ENCODE data around the gene ATG2B.

Gene ATG2B

GRCh38 chr14:96405677-96406076 lies 42.5 kb upstream of the ATG2B start:
- DNase-seq: no peak
- no peaks in the 10 kb centered on the region for H3K79me1 ChIP-seq (ENCODE audit: low read length)
- no CpG with 5 or more reads among the region's 1 CpG for WGBS (ENCODE audit: extremely low coverage, insufficient coverage, low lambda C conversion rate)
- H3K4me3 ChIP-seq (ENCODE audit: low read length): no peak overlapping the region
- H2BK120ac ChIP-seq (ENCODE audit: low read depth, low read length): no peak overlapping the region
- no peak overlapping the region for H3K9ac ChIP-seq (ENCODE audit: low read length)
- no peaks in the 10 kb centered on the region for H3K27me3 ChIP-seq (ENCODE audit: insufficient read depth, low read length, poor library complexity)
- no peak overlapping the region for H2BK15ac ChIP-seq (replicated peaks; ENCODE audit: low read depth)
- no peaks in the 10 kb centered on the region for H3K36me3 ChIP-seq (ENCODE audit: control insufficient read depth, insufficient read depth, low read length)
- H3K4me2 ChIP-seq (ENCODE audit: low read length): no peak overlapping the region
- no peak overlapping the region for H4K8ac ChIP-seq (ENCODE audit: low read depth, low read length)
- no peak overlapping the region for H3K18ac ChIP-seq (ENCODE audit: low read length)
- H4K5ac ChIP-seq (ENCODE audit: low read length): no peak overlapping the region
- H2AK5ac ChIP-seq (ENCODE audit: low read length): no peak overlapping the region
- no peak overlapping the region for H2BK5ac ChIP-seq (ENCODE audit: low read length)
- H3K4ac ChIP-seq (ENCODE audit: low read depth, low read length): no peak overlapping the region
- no peaks in the 10 kb centered on the region for H3K4me1 ChIP-seq (ENCODE audit: control insufficient read depth, low read depth, low read length)
- no peak overlapping the region for H3K56ac ChIP-seq (ENCODE audit: low read length)
- no peak overlapping the region for H3K23ac ChIP-seq (ENCODE audit: low read length)
- H3K79me2 ChIP-seq (ENCODE audit: control insufficient read depth, insufficient read depth, low read length): no peaks in the 10 kb centered on the region
- H3K27ac ChIP-seq (ENCODE audit: low read depth, low read length): no peak overlapping the region

DNA sequence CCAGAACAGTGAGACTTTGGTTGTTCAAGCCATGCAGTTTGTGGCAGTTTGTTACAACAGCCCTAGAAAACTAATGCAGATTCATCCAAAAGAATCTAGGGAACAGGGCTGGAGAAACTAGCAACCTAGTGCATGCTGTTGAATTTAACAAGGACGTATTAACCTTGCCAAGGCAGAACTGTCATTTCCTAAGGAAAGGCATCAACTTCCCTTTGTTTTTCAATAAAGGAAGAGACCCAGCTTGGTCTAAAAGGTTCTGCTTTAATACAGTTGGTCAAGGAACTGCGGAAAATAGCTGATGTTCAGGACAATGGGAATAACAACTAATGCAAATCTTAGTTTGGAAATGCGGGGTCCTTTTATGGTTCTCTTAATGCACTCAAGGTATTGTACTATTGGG lies 40.3 kb upstream of the ATG2B start:
- H2AK5ac ChIP-seq (ENCODE audit: low read length): no peak overlapping the region
- no peak for DNase-seq
- H3K18ac ChIP-seq (ENCODE audit: low read length): no peak overlapping the region
- WGBS (ENCODE audit: extremely low coverage, insufficient coverage, low lambda C conversion rate): no CpG with 5 or more reads among the region's 3 CpGs
- no peak overlapping the region for H2BK120ac ChIP-seq (ENCODE audit: low read depth, low read length)
- no peaks in the 10 kb centered on the region for H3K79me2 ChIP-seq (ENCODE audit: control insufficient read depth, insufficient read depth, low read length)
- no peak overlapping the region for H3K9ac ChIP-seq (ENCODE audit: low read length)
- no peaks in the 10 kb centered on the region for H3K27me3 ChIP-seq (ENCODE audit: insufficient read depth, low read length, poor library complexity)
- no peak overlapping the region for H2BK5ac ChIP-seq (ENCODE audit: low read length)
- H3K36me3 ChIP-seq (ENCODE audit: control insufficient read depth, insufficient read depth, low read length): no peaks in the 10 kb centered on the region
- no peak overlapping the region for H3K27ac ChIP-seq (ENCODE audit: low read depth, low read length)
- H3K23ac ChIP-seq (ENCODE audit: low read length): no peak overlapping the region
- no peak overlapping the region for H3K56ac ChIP-seq (ENCODE audit: low read length)
- no peaks in the 10 kb centered on the region for H3K79me1 ChIP-seq (ENCODE audit: low read length)
- H2BK15ac ChIP-seq (replicated peaks; ENCODE audit: low read depth): no peak overlapping the region
- H3K4me1 ChIP-seq (ENCODE audit: control insufficient read depth, low read depth, low read length): no peaks in the 10 kb centered on the region
- H3K4me2 ChIP-seq (ENCODE audit: low read length): no peak overlapping the region
- no peak overlapping the region for H3K4me3 ChIP-seq (ENCODE audit: low read length)
- no peak overlapping the region for H4K5ac ChIP-seq (ENCODE audit: low read length)
- H4K8ac ChIP-seq (ENCODE audit: low read depth, low read length): no peak overlapping the region
- no peak overlapping the region for H3K4ac ChIP-seq (ENCODE audit: low read depth, low read length)

- H2AK5ac ChIP-seq (ENCODE audit: low read length): no peak overlapping the region
- H3K4me2 ChIP-seq (ENCODE audit: low read length): no peak overlapping the region
- no peak for DNase-seq
- H2BK120ac ChIP-seq (ENCODE audit: low read depth, low read length): no peak overlapping the region
- no peak overlapping the region for H3K18ac ChIP-seq (ENCODE audit: low read length)
- no peak overlapping the region for H3K4ac ChIP-seq (ENCODE audit: low read depth, low read length)
- H2BK5ac ChIP-seq (ENCODE audit: low read length): no peak overlapping the region
- no peak overlapping the region for H4K8ac ChIP-seq (ENCODE audit: low read depth, low read length)
- no peaks in the 10 kb centered on the region for H3K4me1 ChIP-seq (ENCODE audit: control insufficient read depth, low read depth, low read length)
- no peaks in the 10 kb centered on the region for H3K36me3 ChIP-seq (ENCODE audit: control insufficient read depth, insufficient read depth, low read length)
- H3K4me3 ChIP-seq (ENCODE audit: low read length): no peak overlapping the region
- H3K23ac ChIP-seq (ENCODE audit: low read length): no peak overlapping the region
- H3K9ac ChIP-seq (ENCODE audit: low read length): no peak overlapping the region
- H3K27ac ChIP-seq (ENCODE audit: low read depth, low read length): no peak overlapping the region
- H2BK15ac ChIP-seq (replicated peaks; ENCODE audit: low read depth): no peak overlapping the region
- no peak overlapping the region for H3K56ac ChIP-seq (ENCODE audit: low read length)
- no peaks in the 10 kb centered on the region for H3K79me2 ChIP-seq (ENCODE audit: control insufficient read depth, insufficient read depth, low read length)
- H3K79me1 ChIP-seq (ENCODE audit: low read length): no peaks in the 10 kb centered on the region
- H4K5ac ChIP-seq (ENCODE audit: low read length): no peak overlapping the region
- WGBS (ENCODE audit: extremely low coverage, insufficient coverage, low lambda C conversion rate): no CpG with 5 or more reads among the region's 5 CpGs
- no peaks in the 10 kb centered on the region for H3K27me3 ChIP-seq (ENCODE audit: insufficient read depth, low read length, poor library complexity)
Observed at GRCh38 chr14:96400495-96400894, 37.4 kb upstream of the ATG2B start.

DNA sequence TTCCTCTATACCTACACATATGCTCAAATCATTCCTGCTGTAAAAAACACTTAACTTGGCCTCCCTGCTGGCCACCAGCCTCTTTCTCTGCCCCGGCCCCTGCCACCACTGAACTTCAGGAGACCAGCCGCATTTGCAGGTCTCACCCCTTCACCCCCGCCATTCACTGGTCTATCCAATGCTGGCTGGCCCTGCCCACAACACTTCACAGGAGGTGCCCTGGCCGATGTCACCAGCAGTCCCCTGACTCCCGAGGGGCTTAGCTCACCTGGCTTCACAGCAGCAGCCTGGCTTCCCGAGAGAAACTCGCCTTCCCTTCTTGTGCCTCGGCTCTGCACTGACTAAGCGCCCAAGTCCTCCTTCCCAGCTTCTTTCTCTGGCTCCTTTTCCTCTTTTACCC lies 36.3 kb upstream of the ATG2B start:
- Histone ChIP-seq H3K23ac (ENCODE audit: low read length) (no peak overlapping the region), H2AK5ac (ENCODE audit: low read length) (no peak overlapping the region), H4K8ac (ENCODE audit: low read depth, low read length) (no peak overlapping the region), H2BK5ac (ENCODE audit: low read length) (no peak overlapping the region), H3K79me2 (ENCODE audit: control insufficient read depth, insufficient read depth, low read length) (no peaks in the 10 kb centered on the region), H3K27ac (ENCODE audit: low read depth, low read length) (no peak overlapping the region), H3K4ac (ENCODE audit: low read depth, low read length) (no peak overlapping the region), H3K4me2 (ENCODE audit: low read length) (no peak overlapping the region), H3K4me1 (ENCODE audit: control insufficient read depth, low read depth, low read length) (no peaks in the 10 kb centered on the region), H3K36me3 (ENCODE audit: control insufficient read depth, insufficient read depth, low read length) (no peaks in the 10 kb centered on the region), H3K27me3 (ENCODE audit: insufficient read depth, low read length, poor library complexity) (no peaks in the 10 kb centered on the region), H2BK120ac (ENCODE audit: low read depth, low read length) (no peak overlapping the region), H4K5ac (ENCODE audit: low read length) (no peak overlapping the region), H3K9ac (ENCODE audit: low read length) (no peak overlapping the region), H3K18ac (ENCODE audit: low read length) (no peak overlapping the region), H3K56ac (ENCODE audit: low read length) (no peak overlapping the region), H3K79me1 (ENCODE audit: low read length) (no peaks in the 10 kb centered on the region), H2BK15ac (replicated peaks; ENCODE audit: low read depth) (no peak overlapping the region), H3K4me3 (ENCODE audit: low read length) (no peak overlapping the region)
- no CpG with 5 or more reads among the region's 9 CpGs for WGBS (ENCODE audit: extremely low coverage, insufficient coverage, low lambda C conversion rate)
- no peak for DNase-seq

DNA sequence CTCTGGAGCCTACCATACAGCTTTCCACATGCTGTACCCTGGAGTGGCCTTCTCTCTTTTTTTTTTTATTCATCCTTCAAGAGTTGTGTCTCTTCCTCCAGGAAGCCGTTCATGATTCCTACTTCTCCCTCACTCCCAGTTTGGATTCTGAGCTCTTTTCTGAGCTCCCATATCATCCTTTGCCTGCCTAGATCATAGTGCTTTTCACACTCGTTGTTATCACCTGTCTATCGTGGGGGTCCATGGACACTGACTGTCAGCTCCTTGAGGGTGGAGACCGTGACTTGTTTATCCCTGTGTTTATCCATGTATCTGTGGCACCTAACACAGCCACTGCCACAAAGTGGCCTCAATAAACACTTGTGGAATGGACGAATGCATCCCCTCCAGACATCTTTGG lies 35.8 kb upstream of the ATG2B start:
- H3K4me3 ChIP-seq (ENCODE audit: low read length): no peak overlapping the region
- H2BK15ac ChIP-seq (replicated peaks; ENCODE audit: low read depth): no peak overlapping the region
- no peak overlapping the region for H3K18ac ChIP-seq (ENCODE audit: low read length)
- DNase-seq: no peak
- H3K4me1 ChIP-seq (ENCODE audit: control insufficient read depth, low read depth, low read length): no peaks in the 10 kb centered on the region
- H4K5ac ChIP-seq (ENCODE audit: low read length): no peak overlapping the region
- no peak overlapping the region for H3K27ac ChIP-seq (ENCODE audit: low read depth, low read length)
- no peak overlapping the region for H3K4me2 ChIP-seq (ENCODE audit: low read length)
- H3K23ac ChIP-seq (ENCODE audit: low read length): no peak overlapping the region
- WGBS (ENCODE audit: extremely low coverage, insufficient coverage, low lambda C conversion rate): no CpG with 5 or more reads among the region's 5 CpGs
- H2BK5ac ChIP-seq (ENCODE audit: low read length): no peak overlapping the region
- H3K36me3 ChIP-seq (ENCODE audit: control insufficient read depth, insufficient read depth, low read length): no peaks in the 10 kb centered on the region
- H3K9ac ChIP-seq (ENCODE audit: low read length): no peak overlapping the region
- H3K27me3 ChIP-seq (ENCODE audit: insufficient read depth, low read length, poor library complexity): no peaks in the 10 kb centered on the region
- H2AK5ac ChIP-seq (ENCODE audit: low read length): no peak overlapping the region
- no peaks in the 10 kb centered on the region for H3K79me2 ChIP-seq (ENCODE audit: control insufficient read depth, insufficient read depth, low read length)
- no peak overlapping the region for H3K4ac ChIP-seq (ENCODE audit: low read depth, low read length)
- no peak overlapping the region for H2BK120ac ChIP-seq (ENCODE audit: low read depth, low read length)
- no peak overlapping the region for H4K8ac ChIP-seq (ENCODE audit: low read depth, low read length)
- no peaks in the 10 kb centered on the region for H3K79me1 ChIP-seq (ENCODE audit: low read length)
- H3K56ac ChIP-seq (ENCODE audit: low read length): no peak overlapping the region

GRCh38 chr14:96398432-96398831 lies 35.3 kb upstream of the ATG2B start:
- Histone ChIP-seq H2BK120ac (ENCODE audit: low read depth, low read length) (no peak overlapping the region), H3K36me3 (ENCODE audit: control insufficient read depth, insufficient read depth, low read length) (no peaks in the 10 kb centered on the region), H3K4me3 (ENCODE audit: low read length) (no peak overlapping the region), H4K5ac (ENCODE audit: low read length) (no peak overlapping the region), H3K27ac (ENCODE audit: low read depth, low read length) (no peak overlapping the region), H3K4me2 (ENCODE audit: low read length) (no peak overlapping the region), H3K79me2 (ENCODE audit: control insufficient read depth, insufficient read depth, low read length) (no peaks in the 10 kb centered on the region), H2BK15ac (replicated peaks; ENCODE audit: low read depth) (no peak overlapping the region), H3K56ac (ENCODE audit: low read length) (no peak overlapping the region), H2BK5ac (ENCODE audit: low read length) (no peak overlapping the region), H3K4me1 (ENCODE audit: control insufficient read depth, low read depth, low read length) (no peaks in the 10 kb centered on the region), H3K9ac (ENCODE audit: low read length) (no peak overlapping the region), H4K8ac (ENCODE audit: low read depth, low read length) (no peak overlapping the region), H2AK5ac (ENCODE audit: low read length) (no peak overlapping the region), H3K27me3 (ENCODE audit: insufficient read depth, low read length, poor library complexity) (no peaks in the 10 kb centered on the region), H3K4ac (ENCODE audit: low read depth, low read length) (no peak overlapping the region), H3K23ac (ENCODE audit: low read length) (no peak overlapping the region), H3K79me1 (ENCODE audit: low read length) (no peaks in the 10 kb centered on the region), H3K18ac (ENCODE audit: low read length) (no peak overlapping the region)
- no peak for DNase-seq
- no CpG with 5 or more reads among the region's 8 CpGs for WGBS (ENCODE audit: extremely low coverage, insufficient coverage, low lambda C conversion rate)
